GM18867 (cell line): ENCODE measurements around the gene PLEKHM1.
"Not testable (repeated sequence)": the region's sequence is repeated elsewhere in the genome, so short reads cannot be mapped to it uniquely, and the experiment has no call there.

Experiments used
- ATAC-seq: cut with Tn5 transposase; IDR thresholded peaks from one replicate; pipeline ENCODE4 v1.9.1; 2021; ENCODE audit warnings: mild to moderate bottlenecking, moderate library complexity; ENCODE audit not compliant: unreplicated experiment

Gene PLEKHM1

GRCh38 chr17:45468293-45469203, 22.0 kb downstream of the PLEKHM1 start:
- not testable (repeated sequence) for ATAC-seq

- ATAC-seq: peak; percentile 72
These were observed 28.8 kb downstream of the PLEKHM1 start for GRCh38 chr17:45461524-45462327.

GRCh38 chr17:45460422-45460821, 30.1 kb downstream of the PLEKHM1 start:
- ATAC-seq: not testable (repeated sequence)

- ATAC-seq: not testable (repeated sequence)
These were observed 36.2 kb downstream of the PLEKHM1 start for GRCh38 chr17:45454341-45454740.

GRCh38 chr17:45453731-45454130, 36.8 kb downstream of the PLEKHM1 start:
- ATAC-seq: not testable (repeated sequence)

GRCh38 chr17:45453225-45453534, 37.3 kb downstream of the PLEKHM1 start:
- ATAC-seq: not testable (repeated sequence)

GRCh38 chr17:45452329-45453224, 37.9 kb downstream of the PLEKHM1 start:
- ATAC-seq: not testable (repeated sequence)

- not testable (repeated sequence) for ATAC-seq
These were observed 38.9 kb downstream of the PLEKHM1 start for GRCh38 chr17:45451660-45452059.

GRCh38 chr17:45451131-45451530, 39.4 kb downstream of the PLEKHM1 start:
- no peak for ATAC-seq

GRCh38 chr17:45449708-45450329, 40.7 kb downstream of the PLEKHM1 start:
- ATAC-seq: not testable (repeated sequence)

- ATAC-seq: not testable (repeated sequence)
These were observed 41.3 kb downstream of the PLEKHM1 start for GRCh38 chr17:45449260-45449659.

- ATAC-seq: not testable (repeated sequence)
These were observed 42.0 kb downstream of the PLEKHM1 start for GRCh38 chr17:45448483-45448882.

- ATAC-seq: not testable (repeated sequence)
These were observed 42.5 kb downstream of the PLEKHM1 start for GRCh38 chr17:45448066-45448465.

- ATAC-seq: not testable (repeated sequence)
These were observed 42.9 kb downstream of the PLEKHM1 start for GRCh38 chr17:45447650-45448049.

GRCh38 chr17:45446872-45447625, 43.5 kb downstream of the PLEKHM1 start:
- not testable (repeated sequence) for ATAC-seq

GRCh38 chr17:45445901-45446743, 44.4 kb downstream of the PLEKHM1 start:
- not testable (repeated sequence) for ATAC-seq

GRCh38 chr17:45444856-45445820, 45.4 kb downstream of the PLEKHM1 start:
- ATAC-seq: not testable (repeated sequence)
